H1 (cell line): ENCODE results near the gene GEN1. TPM values are rescaled to one million over a fixed set of nuclear protein-coding genes. Genes with fewer than 3 reads are reported as not detected.

Source experiments
- CTCF ChIA-PET: fragments of 300-600 bp; sonication (Branson Sonifier 250); formaldehyde crosslinking; loops from one replicate; lab custom pipeline; 2021; ENCODE audit not compliant: partially characterized antibody; lab: Charles Lee
- POLR2A ChIA-PET: fragments of 300-600 bp; sonication (Branson Sonifier 250); formaldehyde crosslinking; loops from one replicate; lab custom pipeline; 2021; ENCODE audit warnings: inconsistent platforms; ENCODE audit not compliant: partially characterized antibody; lab: Charles Lee
- DNase-seq, 2 experiments: peaks; one replicate each; pipeline versions ENCODE4 v3.0.0 to v3.0.0-alpha.2; 2010 to 2022; ENCODE audit warnings: low spot score in 2 of 2, low read depth in 1 of 2, mixed read lengths in 1 of 2
- FAIRE-seq: peaks from 2 replicates; lab custom pipeline; 2011; peaks lifted over from hg19 to GRCh38; lab: Jason Lieb, UNC
- H2AFZ ChIP-seq: 2 replicates; pipeline ENCODE4 v1.8.1; 2012; ENCODE audit warnings: low read length, inconsistent platforms
- H2AK5ac ChIP-seq: 2 replicates; pipeline ENCODE4 v1.6.1; 2013; ENCODE audit warnings: low read depth, low read length
- H2BK120ac ChIP-seq: replicated peaks from 2 replicates; pipeline ENCODE3; 2013; ENCODE audit warnings: low read depth, low read length, inconsistent platforms
- H2BK12ac ChIP-seq: 2 replicates; pipeline ENCODE4 v1.6.1; 2013; ENCODE audit warnings: low read depth, low read length
- H2BK15ac ChIP-seq: 2 replicates; pipeline ENCODE4 v1.6.1; 2013; ENCODE audit warnings: low read length
- H2BK20ac ChIP-seq: 2 replicates; pipeline ENCODE4 v1.6.1; 2013; ENCODE audit warnings: low read length
- H2BK5ac ChIP-seq: 2 replicates; pipeline ENCODE4 v1.6.1; 2013; ENCODE audit warnings: low read depth, low read length
- H3K14ac ChIP-seq: 2 replicates; pipeline ENCODE4 v1.6.1; 2013; ENCODE audit warnings: inconsistent platforms; ENCODE audit not compliant: insufficient read length
- H3K18ac ChIP-seq: 2 replicates; pipeline ENCODE4 v1.6.1; 2013; ENCODE audit warnings: low read length; ENCODE audit errors: extremely low read depth
- H3K23ac ChIP-seq: 2 replicates; pipeline ENCODE4 v1.6.1; 2013; ENCODE audit warnings: inconsistent platforms; ENCODE audit not compliant: insufficient read length
- H3K23me2 ChIP-seq: 2 replicates; pipeline ENCODE4 v1.6.1; 2013; ENCODE audit warnings: low read depth, low read length
- H3K27ac ChIP-seq: 2 replicates; pipeline ENCODE4 v1.6.1; 2011; ENCODE audit warnings: low read depth, low read length, inconsistent platforms
- H3K27me3 ChIP-seq, 4 experiments: replicated peaks in 1 of 4; 1 replicate in 1 of 4; 2 replicates in 3 of 4; pipeline versions ENCODE4 v1.6.1 to v1.8.1; 2011 to 2013; ENCODE audit warnings: low read length in 3 of 4, mild to moderate bottlenecking in 3 of 4, inconsistent platforms in 2 of 4, mixed read lengths in 2 of 4, moderate library complexity in 1 of 4; ENCODE audit not compliant: control insufficient read depth in 3 of 4, insufficient read depth in 3 of 4; ENCODE audit errors: extremely low read depth in 1 of 4
- H3K36me3 ChIP-seq, 4 experiments: 2 replicates each; pipeline versions ENCODE4 v1.6.1 to v1.8.1; 2011 to 2013; ENCODE audit warnings: mild to moderate bottlenecking in 4 of 4, low read length in 3 of 4, moderate library complexity in 2 of 4, control low read depth in 1 of 4, inconsistent platforms in 1 of 4; ENCODE audit not compliant: insufficient read depth in 4 of 4, control insufficient read depth in 2 of 4
- H3K4ac ChIP-seq: replicated peaks from 2 replicates; pipeline ENCODE3; 2013; ENCODE audit warnings: low read length, low read depth, mixed read lengths, inconsistent platforms; ENCODE audit not compliant: insufficient read length
- H3K4me1 ChIP-seq, 4 experiments: replicated peaks in 1 of 4; 1 replicate in 1 of 4; 2 replicates in 3 of 4; pipeline versions ENCODE4 v1.6.1 to v1.8.1; 2011 to 2013; ENCODE audit warnings: low read length in 3 of 4, inconsistent platforms in 2 of 4, mixed read lengths in 1 of 4; ENCODE audit not compliant: insufficient read depth in 4 of 4, control insufficient read depth in 3 of 4
- H3K4me2 ChIP-seq, 2 experiments: 2 replicates each; pipeline versions ENCODE4 v1.6.1 to v1.8.1; 2011 to 2013; ENCODE audit warnings: low read depth in 2 of 2, low read length in 2 of 2, control low read depth in 1 of 2, inconsistent platforms in 1 of 2, mild to moderate bottlenecking in 1 of 2; ENCODE audit not compliant: insufficient read depth in 1 of 2
- H3K4me3 ChIP-seq, 4 experiments: fragments of 200-600, 300-600 bp in 1 of 4; sonication (generic), shearing (Covaris generic), sonication (Bioruptor Twin) in 1 of 4; 2 replicates each; pipeline versions ENCODE4 v1.5.1 to v1.8.1; 2011 to 2016; ENCODE audit warnings: low read length in 4 of 4, low read depth in 3 of 4, control low read depth in 2 of 4, inconsistent platforms in 2 of 4, mild to moderate bottlenecking in 2 of 4, mixed read lengths in 1 of 4, moderate library complexity in 1 of 4; ENCODE audit not compliant: insufficient read depth in 2 of 4; ENCODE audit errors: extremely low read depth in 1 of 4
- H3K56ac ChIP-seq: replicated peaks from 2 replicates; pipeline ENCODE3; 2013; ENCODE audit warnings: low read depth, mild to moderate bottlenecking, mixed read lengths, low read length, inconsistent platforms; ENCODE audit not compliant: insufficient read length
- H3K79me1 ChIP-seq: 2 replicates; pipeline ENCODE4 v1.6.1; 2013; ENCODE audit warnings: low read depth, low read length, control low read depth
- H3K79me2 ChIP-seq, 2 experiments: 2 replicates each; pipeline versions ENCODE4 v1.6.1 to v1.8.1; 2012 to 2013; ENCODE audit warnings: low read length in 2 of 2, mild to moderate bottlenecking in 2 of 2, inconsistent platforms in 1 of 2; ENCODE audit not compliant: insufficient read depth in 2 of 2, control insufficient read depth in 1 of 2
- H3K9ac ChIP-seq, 4 experiments: replicated peaks in 1 of 4; 1 replicate in 1 of 4; 2 replicates in 3 of 4; pipeline versions ENCODE4 v1.6.1 to v1.8.1; 2011 to 2013; ENCODE audit warnings: low read depth in 3 of 4, low read length in 3 of 4, control low read depth in 2 of 4, mild to moderate bottlenecking in 2 of 4, moderate library complexity in 2 of 4, inconsistent platforms in 1 of 4; ENCODE audit errors: extremely low read depth in 1 of 4
- H3K9me3 ChIP-seq, 2 experiments: 2 replicates each; pipeline versions ENCODE4 v1.6.1 to v1.8.1; 2012 to 2013; ENCODE audit warnings: mild to moderate bottlenecking in 2 of 2, moderate library complexity in 2 of 2, control low read depth in 1 of 2, inconsistent platforms in 1 of 2, low read depth in 1 of 2, low read length in 1 of 2, mixed read lengths in 1 of 2; ENCODE audit not compliant: insufficient read depth in 2 of 2
- H4K20me1 ChIP-seq, 2 experiments: replicated peaks in 1 of 2; 2 replicates each; pipeline versions ENCODE3 to v1.8.1; 2011 to 2013; ENCODE audit warnings: inconsistent platforms in 2 of 2, low read length in 2 of 2, mild to moderate bottlenecking in 1 of 2; ENCODE audit not compliant: insufficient read depth in 2 of 2, control insufficient read depth in 1 of 2
- H4K5ac ChIP-seq: 2 replicates; pipeline ENCODE4 v1.6.1; 2013; ENCODE audit warnings: low read length, low read depth, mixed read lengths, inconsistent platforms; ENCODE audit not compliant: insufficient read length
- H4K8ac ChIP-seq: 2 replicates; pipeline ENCODE4 v1.8.0; 2013; ENCODE audit warnings: mild to moderate bottlenecking, moderate library complexity, low read length, inconsistent platforms; ENCODE audit not compliant: insufficient read depth; ENCODE audit errors: extremely low read depth
- H4K91ac ChIP-seq: replicated peaks from 2 replicates; pipeline ENCODE3; 2013; ENCODE audit warnings: low read length, mixed read lengths, inconsistent platforms; ENCODE audit not compliant: insufficient read length
- BACH1 ChIP-seq: IDR thresholded peaks from 2 replicates; pipeline ENCODE4 v1.6.1; 2012; ENCODE audit warnings: low read length, improper control_type of control experiment
- CREB1 ChIP-seq: IDR thresholded peaks from 2 replicates; pipeline ENCODE4 v1.6.1; 2012; ENCODE audit warnings: inconsistent platforms
- CTCF ChIP-seq, 3 experiments: IDR thresholded peaks; 1 replicate in 2 of 3; 2 replicates in 1 of 3; pipeline versions ENCODE4 v1.5.1 to v1.6.1; 2011; ENCODE audit warnings: low read length in 3 of 3, mild to moderate bottlenecking in 3 of 3, inconsistent platforms in 2 of 3, low read depth in 1 of 3, moderate library complexity in 1 of 3; ENCODE audit not compliant: insufficient read depth in 1 of 3; ENCODE audit errors: control extremely low read depth in 1 of 3
- HDAC2 ChIP-seq, 2 experiments: fragments of 300-600 bp in 1 of 2; sonication (generic) in 1 of 2; IDR thresholded peaks; 2 replicates each; pipeline ENCODE4 v1.6.1; 2011 to 2012; ENCODE audit warnings: low read depth in 2 of 2, low read length in 2 of 2, mild to moderate bottlenecking in 2 of 2, moderate library complexity in 2 of 2, borderline replicate concordance in 1 of 2, inconsistent platforms in 1 of 2
- KDM1A ChIP-seq: fragments of 200-600, 300-600 bp; sonication (generic); IDR thresholded peaks from 2 replicates; pipeline ENCODE4 v1.7.1; 2016; ENCODE audit warnings: mild to moderate bottlenecking, low read length, borderline replicate concordance
- RAD21 ChIP-seq, 2 experiments: IDR thresholded peaks in 1 of 2; conservative IDR thresholded peaks in 1 of 2; 2 replicates each; pipeline ENCODE4 v1.6.1; 2011; ENCODE audit warnings: low read depth in 2 of 2, low read length in 2 of 2, improper control_type of control experiment in 1 of 2, inconsistent platforms in 1 of 2, mild to moderate bottlenecking in 1 of 2, moderate library complexity in 1 of 2
- RXRA ChIP-seq: IDR thresholded peaks from 2 replicates; pipeline ENCODE4 v1.6.1; 2011; ENCODE audit warnings: low read depth, mild to moderate bottlenecking, low read length, moderate library complexity; ENCODE audit not compliant: insufficient read depth
- SRF ChIP-seq: IDR thresholded peaks from 2 replicates; pipeline ENCODE4 v1.6.1; 2011; ENCODE audit warnings: mild to moderate bottlenecking, low read depth, low read length, moderate library complexity
- SUZ12 ChIP-seq: fragments of 200-600 bp; sonication (generic); IDR thresholded peaks from 2 replicates; pipeline ENCODE4 v1.6.1; 2012; ENCODE audit warnings: mild to moderate bottlenecking, inconsistent platforms, low read length, moderate library complexity, mixed read lengths
- WGBS, 2 experiments: shearing (Covaris generic) in 1 of 2; methylation state at CpG; one replicate each; pipeline versions ENCODE4 v1.1.6 to v1.1.7; 2013 to 2015; ENCODE audit warnings: low lambda C conversion rate in 2 of 2, mixed read lengths in 2 of 2, inconsistent platforms in 1 of 2, low coverage in 1 of 2, missing lambda C conversion rate in 1 of 2; ENCODE audit not compliant: insufficient replicate concordance in 2 of 2, insufficient coverage in 1 of 2, insufficient read length in 1 of 2; ENCODE audit errors: extremely low coverage in 1 of 2, missing lambda C conversion rate in 1 of 2; 5-methylcytosine and 5-hydroxymethylcytosine counted together
- polyA plus RNA-seq, 7 experiments: library from polyadenylated mRNA; depleted of rRNA in 3 of 7; stranded (reverse) in 5 of 7; unstranded in 2 of 7; fragments of >200 nt in 5 of 7; fragments of 200-250 nt in 2 of 7; gene quantifications; 1 replicate in 5 of 7; 2 replicates in 1 of 7; 4 replicates in 1 of 7; pipeline versions ENCODE4 v1.2.1 to v1.2.3, GENCODE V29; 2011 to 2013; ENCODE audit warnings: missing spikeins in 2 of 7, mixed read lengths in 2 of 7
- total RNA-seq: library from RNA; stranded (reverse); fragmentation: NEBNext Ultra II Directional; extraction: Animal tissue kit (Norgen Biotek cat#: 25700); gene quantifications from 2 replicates; pipeline ENCODE4 v1.2.1, GENCODE V29; 2021

The GEN1 gene
- total and polyA plus RNA-seq, 2 of the 8 experiments (the other 6 are each of a cell fraction or from before 2014, with no cell fraction given), result 6.9 to 19.2 TPM

- Histone ChIP-seq H3K23me2 (no peaks in the 10 kb centered on the region; the same call in 1 of the 2 replicates), H2BK5ac (no peak overlapping the region), H3K18ac (no peak overlapping the region), H3K4me3 (no peak overlapping the region), H3K79me2 (no peaks in the 10 kb centered on the region), H4K5ac (no peak overlapping the region), H2BK15ac (no peak overlapping the region), H3K9me3 (no peaks in the 10 kb centered on the region), H3K9ac (no peak overlapping the region), H3K14ac (no peak overlapping the region), H3K27me3 (no peaks in the 10 kb centered on the region), H2BK12ac (no peak overlapping the region), H3K36me3 (peaks cover 8 to 83% (median 48%) of the 10 kb centered on the region in 4 experiments), H3K4ac (no peak overlapping the region), H2BK20ac (no peak overlapping the region), H3K4me2 (no peak overlapping the region), H2AFZ (no peak overlapping the region), H3K27ac (no peak overlapping the region), H3K56ac (no peak overlapping the region), H4K8ac (no peak overlapping the region), H3K4me1 (no peaks in the 10 kb centered on the region), H4K91ac (no peak overlapping the region), H3K23ac (no peak overlapping the region), H3K79me1 (no peaks in the 10 kb centered on the region), H2BK120ac (no peak overlapping the region), H2AK5ac (no peak overlapping the region), H4K20me1 (no peaks in the 10 kb centered on the region)
- CTCF ChIA-PET, result interaction anchor here (0.6 to 3.0 kb wide), 42 partner anchors 8 to 392 kb away, joined by 3 to 25 read pairs (median 4); partner anchors contain the start of genes GEN1 and SMC6
- 74% methylated on average over 4 of the region's 4 CpGs; no CpG with 5 or more reads in 1 of the 2 experiments for WGBS, 2 experiments
- POLR2A ChIA-PET, result interaction anchor here (0.7 to 1.2 kb wide), 2 partner anchors 8 to 24 kb away, joined by 3 read pairs; no protein-coding TSS in a partner anchor
- DNase-seq (no peak), FAIRE-seq (no peak)
- no peak for TF ChIP-seq SUZ12
- peak in 2 of 3 experiments; percentile 9 to 59; a peak in 2 of 4 replicates for TF ChIP-seq CTCF (IDR thresholded peaks at IDR 0.05; ENCODE audit: control extremely low read depth in 1 of 3, insufficient read depth in 1 of 3, low read depth in 1 of 3, low read length in 3 of 3)
- TF ChIP-seq SRF, result no peak
- TF ChIP-seq HDAC2 (IDR thresholded peaks at IDR 0.05; ENCODE audit: borderline replicate concordance in 1 of 2, low read depth in 2 of 2, low read length in 2 of 2), result no peak
- TF ChIP-seq BACH1, result no peak
- TF ChIP-seq KDM1A, result no peak
- TF ChIP-seq CREB1, result no peak
- TF ChIP-seq RXRA, result no peak
- peak; percentile 44 to 50 for TF ChIP-seq RAD21 (IDR thresholded peaks at IDR 0.05 in 1 of 2, conservative IDR thresholded peaks at IDR 0.05 in 1 of 2; ENCODE audit: low read depth in 2 of 2, low read length in 2 of 2)
Measured at GRCh38 chr2:17719562-17720371, 34.2 kb upstream of the GEN1 start.
